Activated B cell treated with CpG ODN at 0.5 μM for 24 hours (primary cell): Measurements from ENCODE around the gene PRPH2. TPM values are rescaled to one million over a fixed set of nuclear protein-coding genes. Genes with fewer than 3 reads are reported as not detected.
A peak's percentile ranks its signal among the peaks of the same experiment; 100 is the strongest.

Experiments
- ATAC-seq: fragments of 200-7000 bp; cut with Tn5 transposase; one replicate; pipeline ENCODE4 v1.10.0; 2021; ENCODE audit warnings: low read depth, mild to moderate bottlenecking, moderate library complexity
- CTCF ChIA-PET: fragments of 350-600 bp; sonication (Branson Sonifier 250); formaldehyde crosslinking; loops from one replicate; lab custom pipeline; 2021; ENCODE audit warnings: antibody characterized with exemption; lab: Charles Lee
- POLR2A ChIA-PET: fragments of 350-600 bp; sonication (Branson Sonifier 250); formaldehyde crosslinking; loops from one replicate; lab custom pipeline; 2021; ENCODE audit warnings: antibody characterized with exemption; lab: Charles Lee
- DNase-seq: peaks from one replicate; pipeline ENCODE4 v3.0.0; 2022
- H3K27ac Mint-ChIP-seq: one replicate; pipeline ENCODE4 v1.8.0; 2020; ENCODE audit warnings: mixed read lengths
- H3K27me3 Mint-ChIP-seq: one replicate; pipeline ENCODE4 v1.8.0; 2021; ENCODE audit warnings: mixed read lengths
- H3K36me3 Mint-ChIP-seq: one replicate; pipeline ENCODE4 v1.8.0; 2021; ENCODE audit warnings: low read depth, mixed read lengths
- H3K4me1 Mint-ChIP-seq: one replicate; pipeline ENCODE4 v1.8.0; 2021; ENCODE audit warnings: mixed read lengths
- H3K4me3 Mint-ChIP-seq: one replicate; pipeline ENCODE4 v1.8.0; 2020; ENCODE audit warnings: mild to moderate bottlenecking, mixed read lengths
- H3K9me3 Mint-ChIP-seq: one replicate; pipeline ENCODE4 v1.8.0; 2020; ENCODE audit warnings: mixed read lengths
- CTCF ChIP-seq: fragments of 200-600 bp; IDR thresholded peaks from one replicate; pipeline ENCODE4 v1.8.0; 2022; ENCODE audit warnings: antibody characterized with exemption, mild to moderate bottlenecking
- intact Hi-C: fragments of 100-400 bp; cut with micrococcal nuclease; formaldehyde crosslinking; loops from one replicate; pipeline ENCODE4 v1.15.1; 2024
- total RNA-seq: library from RNA; stranded (reverse); gene quantifications from 2 replicates; pipeline ENCODE4 v1.2.3, GENCODE V29; 2022

Gene PRPH2
- total RNA-seq, 1 donor from 2014 or later: not detected

- no peak overlapping the region for H3K4me3 Mint-ChIP-seq
- H3K4me1 Mint-ChIP-seq: peaks cover 15% of the 10 kb centered on the region
- ATAC-seq (no peak), DNase-seq (no peak)
- H3K27ac Mint-ChIP-seq: no peak overlapping the region
- CTCF ChIA-PET: interaction anchor here (2.0 kb wide), 1 partner anchor 30 kb away, joined by 5 read pairs; no protein-coding TSS in a partner anchor
- TF ChIP-seq CTCF: no peak
- H3K9me3 Mint-ChIP-seq: no peaks in the 10 kb centered on the region
- intact Hi-C loops: no loop called here
- peaks cover 31% of the 10 kb centered on the region for H3K36me3 Mint-ChIP-seq
- POLR2A ChIA-PET: interaction anchor here (0.7 kb wide), 1 partner anchor 24 kb away, joined by 3 read pairs; no protein-coding TSS in a partner anchor
- H3K27me3 Mint-ChIP-seq: no peaks in the 10 kb centered on the region
These were observed 25.7 kb downstream of the PRPH2 start for GRCh38 chr6:42696526-42697267.

DNA sequence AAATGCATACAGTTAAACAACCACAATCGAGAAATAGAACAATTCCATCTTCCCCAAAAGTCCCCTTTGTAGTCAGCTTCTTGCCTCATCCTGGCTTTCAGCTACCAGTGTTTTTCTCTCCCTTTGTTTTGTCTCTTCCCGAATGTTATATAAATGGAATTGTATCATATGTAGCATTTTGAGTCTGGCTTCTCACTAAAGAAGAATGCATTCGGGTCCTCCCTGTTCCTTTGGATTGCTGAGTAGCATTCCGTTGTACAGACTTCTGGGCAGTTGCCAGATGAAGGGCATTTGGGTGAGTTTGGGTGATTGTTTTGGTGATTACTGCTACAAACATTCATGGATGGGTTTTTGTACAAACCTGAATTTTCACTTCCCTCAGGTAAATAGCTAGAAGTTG is 27.8 kb downstream of the PRPH2 start:
- no peaks in the 10 kb centered on the region for H3K27me3 Mint-ChIP-seq
- peak overlapping the region; percentile 81 for H3K27ac Mint-ChIP-seq
- H3K9me3 Mint-ChIP-seq: no peaks in the 10 kb centered on the region
- H3K4me3 Mint-ChIP-seq: no peak overlapping the region
- intact Hi-C loops: loop anchor here (5.0 kb wide), 1 partner anchor 33 kb away; no protein-coding TSS in a partner anchor
- peaks cover 51% of the 10 kb centered on the region for H3K36me3 Mint-ChIP-seq
- TF ChIP-seq CTCF: no peak
- CTCF ChIA-PET: interaction anchor here (0.6 to 1.2 kb wide), 2 partner anchors 33 to 198 kb away, joined by 3 to 4 read pairs; no protein-coding TSS in a partner anchor
- peaks cover 15% of the 10 kb centered on the region for H3K4me1 Mint-ChIP-seq
- POLR2A ChIA-PET: interaction anchor here (0.6 to 0.9 kb wide), 2 partner anchors 98 to 185 kb away, joined by 4 read pairs; partner anchors contain the start of gene RPL7L1
- no peak for DNase-seq
- no peak for ATAC-seq

- ATAC-seq (peak; percentile 79), DNase-seq (no peak)
- Mint-ChIP-seq H3K36me3 (peaks cover 59% of the 10 kb centered on the region), H3K27ac (peak overlapping the region; percentile 81), H3K4me3 (no peak overlapping the region), H3K27me3 (no peaks in the 10 kb centered on the region), H3K9me3 (no peaks in the 10 kb centered on the region), H3K4me1 (peaks cover 15% of the 10 kb centered on the region)
- ChIA-PET POLR2A (interaction anchor here (0.7 to 1.5 kb wide), 4 partner anchors 24 to 335 kb away, joined by 3 to 6 read pairs (median 4); partner anchors contain the start of genes RPL7L1 and TBCC), CTCF (interaction anchor here (1.2 kb wide), 1 partner anchor 32 kb away, joined by 3 read pairs; no protein-coding TSS in a partner anchor)
- no peak for TF ChIP-seq CTCF
- intact Hi-C loops: loop anchor here (5.0 kb wide), 1 partner anchor 33 kb away; no protein-coding TSS in a partner anchor
These were observed 28.6 kb downstream of the PRPH2 start for GRCh38 chr6:42693725-42694323.

DNA sequence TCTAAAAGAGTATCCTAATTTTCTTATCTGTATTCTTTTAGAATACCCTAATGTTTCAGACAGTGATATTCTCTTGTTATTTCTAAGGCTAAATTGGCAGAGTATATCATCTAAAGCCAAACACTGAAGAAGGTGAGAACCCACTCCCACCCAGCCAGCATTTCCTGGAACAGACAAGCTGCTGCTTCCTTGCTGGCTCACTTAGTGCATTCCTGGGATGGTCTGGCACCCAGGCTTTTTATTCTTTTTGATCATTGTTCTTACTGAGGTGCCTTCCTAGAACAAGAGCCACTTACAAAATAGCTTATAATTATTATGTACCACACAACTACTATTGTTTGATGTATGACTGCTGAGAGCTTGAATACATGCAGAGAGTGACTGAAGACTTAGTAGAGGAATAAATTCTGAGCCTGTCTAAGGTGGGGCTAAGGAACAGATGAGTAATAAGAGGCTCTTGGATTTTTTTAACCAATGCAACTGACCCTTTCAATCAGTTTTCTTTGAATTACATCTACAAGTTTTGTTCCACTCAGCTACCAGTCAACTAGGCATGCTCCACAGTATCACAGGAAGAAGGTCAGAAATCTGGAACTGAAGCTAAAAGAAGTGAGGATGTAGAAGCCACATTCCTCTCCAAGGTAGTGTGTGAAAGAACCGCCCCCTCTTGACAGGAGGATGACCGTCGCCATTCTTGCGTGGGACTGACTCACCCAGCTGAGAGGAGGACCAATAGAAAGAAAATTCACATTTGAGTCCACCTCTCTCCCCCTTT is 30.1 kb downstream of the PRPH2 start:
- H3K27ac Mint-ChIP-seq: peak overlapping the region; percentile 18
- CTCF ChIA-PET: interaction anchor here (0.7 to 1.3 kb wide), 2 partner anchors 30 to 34 kb away, joined by 3 to 4 read pairs; no protein-coding TSS in a partner anchor
- H3K4me1 Mint-ChIP-seq: peaks cover 15% of the 10 kb centered on the region
- no peak for DNase-seq
- no peak overlapping the region for H3K4me3 Mint-ChIP-seq
- no peaks in the 10 kb centered on the region for H3K27me3 Mint-ChIP-seq
- H3K36me3 Mint-ChIP-seq: peaks cover 71% of the 10 kb centered on the region
- intact Hi-C loops: loop anchor here (5.0 kb wide), 1 partner anchor 35 kb away; no protein-coding TSS in a partner anchor
- TF ChIP-seq CTCF: no peak
- H3K9me3 Mint-ChIP-seq: no peaks in the 10 kb centered on the region
- no peak for ATAC-seq
- POLR2A ChIA-PET: interaction anchor here (0.5 to 1.5 kb wide), 5 partner anchors 35 to 478 kb away, joined by 3 to 6 read pairs (median 4); partner anchors contain the start of gene TBCC
